Measurements from ENCODE around the gene ICOS.

GRCh38 chr2:203913947-203914346 is 22.6 kb upstream of the ICOS start:
- TF ChIP-seq, protein P1, sequence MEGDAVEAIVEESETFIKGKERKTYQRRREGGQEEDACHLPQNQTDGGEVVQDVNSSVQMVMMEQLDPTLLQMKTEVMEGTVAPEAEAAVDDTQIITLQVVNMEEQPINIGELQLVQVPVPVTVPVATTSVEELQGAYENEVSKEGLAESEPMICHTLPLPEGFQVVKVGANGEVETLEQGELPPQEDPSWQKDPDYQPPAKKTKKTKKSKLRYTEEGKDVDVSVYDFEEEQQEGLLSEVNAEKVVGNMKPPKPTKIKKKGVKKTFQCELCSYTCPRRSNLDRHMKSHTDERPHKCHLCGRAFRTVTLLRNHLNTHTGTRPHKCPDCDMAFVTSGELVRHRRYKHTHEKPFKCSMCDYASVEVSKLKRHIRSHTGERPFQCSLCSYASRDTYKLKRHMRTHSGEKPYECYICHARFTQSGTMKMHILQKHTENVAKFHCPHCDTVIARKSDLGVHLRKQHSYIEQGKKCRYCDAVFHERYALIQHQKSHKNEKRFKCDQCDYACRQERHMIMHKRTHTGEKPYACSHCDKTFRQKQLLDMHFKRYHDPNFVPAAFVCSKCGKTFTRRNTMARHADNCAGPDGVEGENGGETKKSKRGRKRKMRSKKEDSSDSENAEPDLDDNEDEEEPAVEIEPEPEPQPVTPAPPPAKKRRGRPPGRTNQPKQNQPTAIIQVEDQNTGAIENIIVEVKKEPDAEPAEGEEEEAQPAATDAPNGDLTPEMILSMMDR (conservative IDR thresholded peaks at IDR 0.05; ENCODE audit: low read length), result no peak
- TF ChIP-seq EZH2phosphoT487 (IDR thresholded peaks at IDR 0.05; ENCODE audit: borderline replicate concordance), result no peak
